KMS-11 (cell line): Measurements from ENCODE around the gene FOCAD.
"Not testable (repeated sequence)": the region's sequence is repeated elsewhere in the genome, so short reads cannot be mapped to it uniquely, and the experiment has no call there.

Source experiments
- H2AFZ ChIP-seq: fragments of 200-600 bp; sonication (generic); 2 replicates; pipeline ENCODE4 v1.6.1; 2016; ENCODE audit warnings: antibody characterized with exemption, mixed run types, low read depth
- H3K27ac ChIP-seq: fragments of 200-600 bp; sonication (generic); 2 replicates; pipeline ENCODE4 v1.6.1; 2016; ENCODE audit warnings: mild to moderate bottlenecking, mixed run types
- H3K27me3 ChIP-seq: fragments of 200-600 bp; sonication (generic); 2 replicates; pipeline ENCODE4 v1.6.1; 2017; ENCODE audit warnings: mild to moderate bottlenecking, low read depth, mixed run types, moderate library complexity; ENCODE audit not compliant: insufficient read depth
- H3K36me3 ChIP-seq: fragments of 200-600 bp; sonication (generic); 2 replicates; pipeline ENCODE4 v1.6.1; 2017; ENCODE audit warnings: mild to moderate bottlenecking, mixed run types; ENCODE audit not compliant: insufficient read depth
- H3K4me1 ChIP-seq: fragments of 200-600 bp; sonication (generic); 2 replicates; pipeline ENCODE4 v1.6.1; 2016; ENCODE audit warnings: mild to moderate bottlenecking, low read depth, mixed run types; ENCODE audit not compliant: poor library complexity, severe bottlenecking
- H3K4me2 ChIP-seq: fragments of 200-600 bp; sonication (generic); 2 replicates; pipeline ENCODE4 v1.7.0; 2016; ENCODE audit warnings: mild to moderate bottlenecking, mixed run types
- H3K4me3 ChIP-seq: fragments of 200-600 bp; sonication (generic); IDR thresholded peaks from 2 replicates; pipeline ENCODE4 v1.6.1; 2017; ENCODE audit warnings: low read depth, low read length, mixed read lengths; ENCODE audit not compliant: insufficient read depth
- H3K79me2 ChIP-seq: fragments of 200-600 bp; sonication (generic); 2 replicates; pipeline ENCODE4 v1.6.1; 2016; ENCODE audit warnings: low read depth, mixed run types; ENCODE audit not compliant: insufficient read depth
- H3K9ac ChIP-seq: fragments of 200-600 bp; sonication (generic); 2 replicates; pipeline ENCODE4 v1.6.1; 2016; ENCODE audit warnings: mild to moderate bottlenecking, mixed run types
- H4K20me1 ChIP-seq: fragments of 200-600 bp; sonication (generic); 2 replicates; pipeline ENCODE4 v1.6.1; 2016; ENCODE audit warnings: mild to moderate bottlenecking, mixed run types; ENCODE audit not compliant: insufficient read depth
- CTCF ChIP-seq: fragments of 200-600 bp; sonication (generic); conservative IDR thresholded peaks from 2 replicates; pipeline ENCODE4 v1.6.1; 2017; ENCODE audit warnings: low read depth, mild to moderate bottlenecking, antibody characterized with exemption, low read length, moderate library complexity, mixed read lengths

Gene FOCAD

GRCh38 chr9:20950707-20951106 is 266.6 kb downstream of the FOCAD start:
- Histone ChIP-seq H3K9ac (no peak overlapping the region), H2AFZ (no peak overlapping the region), H3K4me3 (no peak overlapping the region), H3K27ac (no peak overlapping the region), H4K20me1 (no peaks in the 10 kb centered on the region), H3K27me3 (no peaks in the 10 kb centered on the region), H3K79me2 (no peaks in the 10 kb centered on the region), H3K4me1 (no peaks in the 10 kb centered on the region), H3K4me2 (no peak overlapping the region), H3K36me3 (no peaks in the 10 kb centered on the region)
- no peak for TF ChIP-seq CTCF

GRCh38 chr9:20962536-20963225 is 278.6 kb downstream of the FOCAD start:
- TF ChIP-seq CTCF = no peak
- no peaks in the 10 kb centered on the region for H3K27me3 ChIP-seq
- no peaks in the 10 kb centered on the region for H3K4me1 ChIP-seq
- no peaks in the 10 kb centered on the region for H3K36me3 ChIP-seq
- H3K9ac ChIP-seq = no peak overlapping the region
- H4K20me1 ChIP-seq = no peaks in the 10 kb centered on the region
- no peak overlapping the region for H3K4me2 ChIP-seq
- H2AFZ ChIP-seq = no peak overlapping the region
- H3K4me3 ChIP-seq = no peak overlapping the region
- no peak overlapping the region for H3K27ac ChIP-seq
- no peaks in the 10 kb centered on the region for H3K79me2 ChIP-seq

GRCh38 chr9:20972684-20973083 is 288.6 kb downstream of the FOCAD start:
- H4K20me1 ChIP-seq = no peaks in the 10 kb centered on the region
- H3K4me1 ChIP-seq = no peaks in the 10 kb centered on the region
- no peak overlapping the region for H3K4me3 ChIP-seq
- no peaks in the 10 kb centered on the region for H3K36me3 ChIP-seq
- no peak overlapping the region for H3K9ac ChIP-seq
- H3K79me2 ChIP-seq = no peaks in the 10 kb centered on the region
- H2AFZ ChIP-seq = no peak overlapping the region
- no peaks in the 10 kb centered on the region for H3K27me3 ChIP-seq
- TF ChIP-seq CTCF = no peak
- H3K27ac ChIP-seq = no peak overlapping the region
- no peak overlapping the region for H3K4me2 ChIP-seq

DNA sequence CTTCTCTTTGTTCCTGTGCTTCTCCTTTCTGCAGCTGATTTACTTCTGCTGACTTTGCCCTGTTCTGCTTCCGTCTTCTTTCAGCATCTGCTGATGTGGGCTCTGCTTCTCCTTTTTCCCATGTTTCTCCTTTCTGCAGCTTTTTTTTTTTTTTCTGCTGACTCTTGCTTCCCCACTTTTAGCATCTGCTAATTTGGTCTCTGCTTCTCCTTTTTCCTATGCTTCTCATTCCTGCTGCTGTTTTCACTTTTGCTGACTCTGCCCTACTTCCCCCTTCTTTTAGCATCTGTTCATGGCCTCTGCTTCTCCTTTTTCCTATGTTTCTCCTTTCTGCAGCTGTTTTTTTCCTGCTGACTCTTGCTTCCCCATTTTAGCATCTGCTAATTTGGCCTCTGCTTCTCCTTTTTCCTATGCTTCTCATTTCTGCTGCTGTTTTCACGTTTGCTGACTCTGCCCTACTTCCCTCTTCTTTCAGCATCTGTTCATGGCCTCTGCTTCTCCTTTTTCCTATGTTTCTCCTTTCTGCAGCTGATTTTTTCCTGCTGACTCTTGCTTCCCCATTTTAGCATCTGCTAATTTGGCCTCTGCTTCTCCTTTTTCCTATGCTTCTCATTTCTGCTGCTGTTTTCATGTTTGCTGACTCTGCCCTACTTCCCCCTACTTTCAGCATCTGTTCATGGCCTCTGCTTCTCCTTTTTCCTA is 289.3 kb downstream of the FOCAD start:
- H3K4me1 ChIP-seq, H3K27ac ChIP-seq, H2AFZ ChIP-seq, H3K79me2 ChIP-seq, H3K27me3 ChIP-seq, H4K20me1 ChIP-seq, H3K9ac ChIP-seq, H3K4me3 ChIP-seq, H3K36me3 ChIP-seq, H3K4me2 ChIP-seq: not testable (repeated sequence)

- H3K27ac ChIP-seq, H3K9ac ChIP-seq, H3K27me3 ChIP-seq, H4K20me1 ChIP-seq, H3K4me2 ChIP-seq, H2AFZ ChIP-seq, H3K4me3 ChIP-seq, H3K36me3 ChIP-seq, H3K79me2 ChIP-seq, H3K4me1 ChIP-seq: not testable (repeated sequence)
These were observed 290.3 kb downstream of the FOCAD start for GRCh38 chr9:20974191-20974938.
